Endothelial cell of umbilical vein (primary cell): ENCODE measurements around the gene EYS. TPM values are rescaled to one million over a fixed set of nuclear protein-coding genes. Genes with fewer than 3 reads are reported as not detected.
"Not testable (repeated sequence)": the region's sequence is repeated elsewhere in the genome, so short reads cannot be mapped to it uniquely, and the experiment has no call there.

ENCODE experiments used
- BruUV-seq: library from RNA; stranded (reverse); fragments of 400-500 nt; replicated peaks from 2 replicates; lab custom pipeline; 2021; lab: Mats Ljungman, UMichigan
- CTCF ChIA-PET: fragments of 300-600, 350-600 bp; sonication (Branson Sonifier 250); formaldehyde crosslinking; loops from one replicate; lab custom pipeline; 2021; ENCODE audit warnings: antibody characterized with exemption, inconsistent platforms; lab: Charles Lee
- POLR2A ChIA-PET: fragments of 300-600, 350-600 bp; sonication (Branson Sonifier 250); formaldehyde crosslinking; loops from one replicate; lab custom pipeline; 2021; ENCODE audit warnings: antibody characterized with exemption, inconsistent platforms; lab: Charles Lee
- DNase-seq: peaks from one replicate; pipeline ENCODE4 v3.0.0-alpha.2; 2011; ENCODE audit warnings: low read depth, low spot score
- FAIRE-seq: peaks from 2 replicates; lab custom pipeline; 2011; peaks lifted over from hg19 to GRCh38; lab: Jason Lieb, UNC
- H2AFZ ChIP-seq: 2 replicates; pipeline ENCODE4 v1.6.0; 2012; ENCODE audit warnings: low read depth, low read length, control low read depth, inconsistent platforms
- H3K27ac ChIP-seq: 2 replicates; pipeline ENCODE4 v1.5.1; 2011; ENCODE audit warnings: low read depth, mild to moderate bottlenecking, control low read depth, low read length, moderate library complexity; ENCODE audit not compliant: insufficient read depth
- H3K27me3 ChIP-seq, 2 experiments: 2 replicates each; pipeline versions ENCODE4 v1.6.0 to v1.6.1; 2011; ENCODE audit warnings: low read length in 2 of 2, mixed read lengths in 1 of 2; ENCODE audit not compliant: control insufficient read depth in 2 of 2, insufficient read depth in 2 of 2
- H3K36me3 ChIP-seq, 2 experiments: 2 replicates in 1 of 2; 3 replicates in 1 of 2; pipeline ENCODE4 v1.5.1; 2011; ENCODE audit warnings: low read length in 2 of 2, mild to moderate bottlenecking in 1 of 2, moderate library complexity in 1 of 2; ENCODE audit not compliant: control insufficient read depth in 2 of 2, insufficient read depth in 2 of 2; ENCODE audit errors: extremely low read depth in 1 of 2
- H3K4me1 ChIP-seq: 3 replicates; pipeline ENCODE4 v1.5.1; 2011; ENCODE audit warnings: mild to moderate bottlenecking, low read length; ENCODE audit not compliant: control insufficient read depth, insufficient read depth; ENCODE audit errors: extremely low read depth
- H3K4me2 ChIP-seq: 2 replicates; pipeline ENCODE4 v1.6.1; 2011; ENCODE audit warnings: low read length, control low read depth, mixed read lengths; ENCODE audit not compliant: insufficient read depth
- H3K4me3 ChIP-seq, 3 experiments: fragments of 200-600 bp in 1 of 3; sonication (generic), shearing (Covaris generic) in 1 of 3; replicated peaks in 1 of 3; 2 replicates each; pipeline ENCODE4 v1.5.1; 2011 to 2016; ENCODE audit warnings: control low read depth in 3 of 3, low read length in 3 of 3, mild to moderate bottlenecking in 2 of 3, inconsistent platforms in 1 of 3, low read depth in 1 of 3, moderate library complexity in 1 of 3; ENCODE audit not compliant: insufficient read depth in 1 of 3
- H3K79me2 ChIP-seq: 2 replicates; pipeline ENCODE4 v1.6.0; 2012; ENCODE audit warnings: low read length, inconsistent platforms; ENCODE audit not compliant: control insufficient read depth, insufficient read depth
- H3K9ac ChIP-seq: replicated peaks from 2 replicates; pipeline ENCODE3; 2011; ENCODE audit warnings: low read length, control low read depth; ENCODE audit not compliant: insufficient read depth; ENCODE audit errors: extremely low read depth
- H3K9me1 ChIP-seq: replicated peaks from 3 replicates; pipeline ENCODE4 v1.6.0; 2011; ENCODE audit warnings: mild to moderate bottlenecking, low read length; ENCODE audit not compliant: control insufficient read depth, insufficient read depth; ENCODE audit errors: extremely low read depth
- H3K9me3 ChIP-seq: replicated peaks from 2 replicates; pipeline ENCODE4 v1.5.1; 2012; ENCODE audit warnings: low read length, inconsistent platforms; ENCODE audit not compliant: control insufficient read depth, insufficient read depth
- H4K20me1 ChIP-seq: replicated peaks from 2 replicates; pipeline ENCODE3; 2011; ENCODE audit warnings: mild to moderate bottlenecking, low read length; ENCODE audit not compliant: control insufficient read depth, insufficient read depth; ENCODE audit errors: extremely low read depth
- EZH2 ChIP-seq: IDR thresholded peaks from 2 replicates; pipeline ENCODE4 v1.6.1; 2012; ENCODE audit warnings: borderline replicate concordance, low read depth, mild to moderate bottlenecking, moderate library complexity, low read length, inconsistent platforms; ENCODE audit not compliant: severe bottlenecking
- FOS ChIP-seq: IDR thresholded peaks from 2 replicates; pipeline ENCODE4 v1.6.1; 2011; ENCODE audit warnings: mild to moderate bottlenecking, low read length, moderate library complexity, borderline replicate concordance; ENCODE audit not compliant: insufficient read depth
- GATA2 ChIP-seq: IDR thresholded peaks from 2 replicates; pipeline ENCODE4 v1.7.0; 2011; ENCODE audit warnings: low read depth, mild to moderate bottlenecking, moderate library complexity, mixed read lengths, low read length; ENCODE audit not compliant: insufficient read length, insufficient read depth
- JUN ChIP-seq: IDR thresholded peaks from 2 replicates; pipeline ENCODE4 v1.6.1; 2011; ENCODE audit warnings: borderline replicate concordance, low read depth; ENCODE audit not compliant: insufficient read length, insufficient read depth
- POLR2AphosphoS5 ChIP-seq: IDR thresholded peaks from 2 replicates; pipeline ENCODE4 v1.6.1; 2012; ENCODE audit warnings: low read depth, mild to moderate bottlenecking, control low read depth, low read length, moderate library complexity; ENCODE audit not compliant: insufficient read depth
- dilution Hi-C: fragments of 300-500 bp; cut with MboI; formaldehyde crosslinking; loops from one replicate; pipeline ENCODE4 v1.15.0; 2019; ENCODE audit warnings: low sequenced_read_pairs; ENCODE audit not compliant: extremely low pct_ligation_motif_present
- intact Hi-C: fragments of 100-400 bp; cut with micrococcal nuclease; formaldehyde crosslinking; loops from one replicate; pipeline ENCODE4 v1.10.0; 2022
- polyA plus RNA-seq, 4 experiments: library from polyadenylated mRNA; depleted of rRNA in 3 of 4; stranded (reverse) in 3 of 4; unstranded in 1 of 4; fragments of >200 nt; gene quantifications; 2 replicates each; pipeline versions ENCODE4 v1.2.1 to v1.2.3, GENCODE V29; 2011 to 2012; ENCODE audit warnings: missing spikeins in 1 of 4
- total RNA-seq: library from RNA; stranded (reverse); gene quantifications from 2 replicates; pipeline ENCODE4 v1.2.3, GENCODE V29; 2021
- TF ChIP-seq, protein P1 (sequence below): IDR thresholded peaks from 2 replicates; pipeline ENCODE4 v1.6.1; 2011; ENCODE audit not compliant: insufficient read depth, insufficient read length
- TF ChIP-seq, protein P2 (sequence below), 2 donors: IDR thresholded peaks; 1 replicate in 1 of 2; 2 replicates in 1 of 2; pipeline ENCODE4 v1.5.1; 2011; ENCODE audit warnings: low read length in 2 of 2, mild to moderate bottlenecking in 2 of 2, moderate library complexity in 2 of 2, control low read depth in 1 of 2, inconsistent platforms in 1 of 2, low read depth in 1 of 2; ENCODE audit not compliant: insufficient read depth in 1 of 2; ENCODE audit errors: extremely low read depth in 1 of 2

Gene EYS
- total and polyA plus RNA-seq, 2 donors (not counting 3 experiments of a cell fraction or from before 2014, with no cell fraction given): 0.01 to 0.27 TPM

DNA sequence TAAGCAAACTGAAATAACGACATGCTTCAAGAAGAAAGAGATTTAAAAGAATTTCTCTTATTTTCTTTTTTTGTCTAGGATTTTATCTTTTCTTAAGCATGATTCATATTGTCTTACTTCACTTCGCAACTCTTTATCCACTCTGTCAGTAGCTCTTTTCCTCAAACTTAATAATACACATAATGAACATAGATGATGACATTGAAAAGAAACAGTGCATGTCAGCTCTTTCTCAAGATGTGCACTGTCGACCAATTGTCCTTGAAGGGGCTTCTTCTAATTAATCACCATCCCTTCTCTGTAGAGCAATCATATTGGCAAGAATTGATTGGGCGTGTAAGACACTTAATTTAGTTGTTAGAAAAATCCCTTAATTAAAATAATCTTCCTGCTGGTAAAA lies 356.5 kb downstream of the EYS start:
- no peak overlapping the region for H3K4me3 ChIP-seq
- dilution Hi-C loops: no loop called here

DNA sequence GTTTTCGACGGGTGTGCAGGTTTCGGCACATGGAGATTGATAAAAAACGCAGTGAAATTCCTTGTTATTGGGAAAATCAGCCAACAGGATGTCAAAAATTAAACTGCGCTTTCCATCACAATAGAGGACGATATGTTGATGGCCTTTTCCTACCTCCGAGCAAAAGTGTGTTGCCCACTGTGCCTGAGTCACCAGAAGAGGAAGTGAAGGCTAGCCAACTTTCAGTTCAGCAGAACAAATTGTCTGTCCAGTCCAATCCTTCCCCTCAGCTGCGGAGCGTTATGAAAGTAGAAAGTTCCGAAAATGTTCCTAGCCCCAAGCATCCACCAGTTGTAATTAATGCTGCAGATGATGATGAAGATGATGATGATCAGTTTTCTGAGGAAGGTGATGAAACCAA lies 404.4 kb downstream of the EYS start:
- intact Hi-C loops, H3K4me2 ChIP-seq, H3K9me1 ChIP-seq, H3K27ac ChIP-seq, FAIRE-seq, H2AFZ ChIP-seq, H3K4me3 ChIP-seq, POLR2A ChIA-PET, CTCF ChIA-PET, H3K4me1 ChIP-seq, H4K20me1 ChIP-seq, DNase-seq, H3K9me3 ChIP-seq, dilution Hi-C loops, H3K79me2 ChIP-seq, BruUV-seq, H3K36me3 ChIP-seq, H3K9ac ChIP-seq, H3K27me3 ChIP-seq: not testable (repeated sequence)

More for the DNA sequence above, 356.5 kb downstream of the EYS start:
- TF ChIP-seq FOS: no peak
- TF ChIP-seq JUN: no peak
- TF ChIP-seq EZH2: no peak
- TF ChIP-seq, protein P1, sequence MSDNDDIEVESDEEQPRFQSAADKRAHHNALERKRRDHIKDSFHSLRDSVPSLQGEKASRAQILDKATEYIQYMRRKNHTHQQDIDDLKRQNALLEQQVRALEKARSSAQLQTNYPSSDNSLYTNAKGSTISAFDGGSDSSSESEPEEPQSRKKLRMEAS: no peak
- no peak for TF ChIP-seq GATA2
- TF ChIP-seq, protein P2, sequence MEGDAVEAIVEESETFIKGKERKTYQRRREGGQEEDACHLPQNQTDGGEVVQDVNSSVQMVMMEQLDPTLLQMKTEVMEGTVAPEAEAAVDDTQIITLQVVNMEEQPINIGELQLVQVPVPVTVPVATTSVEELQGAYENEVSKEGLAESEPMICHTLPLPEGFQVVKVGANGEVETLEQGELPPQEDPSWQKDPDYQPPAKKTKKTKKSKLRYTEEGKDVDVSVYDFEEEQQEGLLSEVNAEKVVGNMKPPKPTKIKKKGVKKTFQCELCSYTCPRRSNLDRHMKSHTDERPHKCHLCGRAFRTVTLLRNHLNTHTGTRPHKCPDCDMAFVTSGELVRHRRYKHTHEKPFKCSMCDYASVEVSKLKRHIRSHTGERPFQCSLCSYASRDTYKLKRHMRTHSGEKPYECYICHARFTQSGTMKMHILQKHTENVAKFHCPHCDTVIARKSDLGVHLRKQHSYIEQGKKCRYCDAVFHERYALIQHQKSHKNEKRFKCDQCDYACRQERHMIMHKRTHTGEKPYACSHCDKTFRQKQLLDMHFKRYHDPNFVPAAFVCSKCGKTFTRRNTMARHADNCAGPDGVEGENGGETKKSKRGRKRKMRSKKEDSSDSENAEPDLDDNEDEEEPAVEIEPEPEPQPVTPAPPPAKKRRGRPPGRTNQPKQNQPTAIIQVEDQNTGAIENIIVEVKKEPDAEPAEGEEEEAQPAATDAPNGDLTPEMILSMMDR (IDR thresholded peaks at IDR 0.05; ENCODE audit: extremely low read depth in 1 of 2, insufficient read depth in 1 of 2, low read depth in 1 of 2, low read length in 2 of 2): no peak
- no peak for TF ChIP-seq POLR2AphosphoS5
- Histone ChIP-seq H3K27me3 (no peaks in the 10 kb centered on the region), H3K9ac (no peak overlapping the region), H3K4me2 (no peak overlapping the region), H3K27ac (no peak overlapping the region), H3K9me3 (no peaks in the 10 kb centered on the region), H3K9me1 (no peaks in the 10 kb centered on the region), H4K20me1 (no peaks in the 10 kb centered on the region), H3K36me3 (no peaks in the 10 kb centered on the region), H3K4me1 (no peaks in the 10 kb centered on the region), H3K79me2 (no peaks in the 10 kb centered on the region), H2AFZ (no peak overlapping the region)
- POLR2A ChIA-PET: no interaction called here
- intact Hi-C loops: no loop called here
- no peak for FAIRE-seq
- CTCF ChIA-PET: no interaction called here
- no peak for DNase-seq
- BruUV-seq: no TSS peak
